GM12875 (cell line): ENCODE measurements around the gene PRKN.
"Not testable (repeated sequence)": the region's sequence is repeated elsewhere in the genome, so short reads cannot be mapped to it uniquely, and the experiment has no call there.

Experiments
- H3K4me3 ChIP-seq: one replicate; pipeline ENCODE4 v1.5.1; 2011; ENCODE audit warnings: low read depth, low read length, control low read depth
- CTCF ChIP-seq: IDR thresholded peaks from 2 replicates; pipeline ENCODE4 v1.5.1; 2011; ENCODE audit warnings: low read depth, mild to moderate bottlenecking, control low read depth, inconsistent platforms, low read length, moderate library complexity, borderline replicate concordance; ENCODE audit not compliant: insufficient read depth

The PRKN gene

GRCh38 chr6:161880056-161880455 is 847.5 kb downstream of the PRKN start:
- H3K4me3 ChIP-seq: no peak overlapping the region
- TF ChIP-seq CTCF: no peak

- TF ChIP-seq CTCF: no peak
- H3K4me3 ChIP-seq: no peak overlapping the region
These were observed 851.3 kb downstream of the PRKN start for GRCh38 chr6:161876231-161876630.

GRCh38 chr6:161870236-161870901 is 857.2 kb downstream of the PRKN start:
- no peak for TF ChIP-seq CTCF

GRCh38 chr6:161869491-161869890 is 858.1 kb downstream of the PRKN start:
- no peak overlapping the region for H3K4me3 ChIP-seq
- TF ChIP-seq CTCF: no peak

More at GRCh38 chr6:161870236-161870901, 857.2 kb downstream of the PRKN start:
- H3K4me3 ChIP-seq: no peak overlapping the region

- H3K4me3 ChIP-seq: no peak overlapping the region
- no peak for TF ChIP-seq CTCF
These were observed 861.0 kb downstream of the PRKN start for GRCh38 chr6:161866570-161866969.

GRCh38 chr6:161861061-161861460 is 866.5 kb downstream of the PRKN start:
- not testable (repeated sequence) for H3K4me3 ChIP-seq

DNA sequence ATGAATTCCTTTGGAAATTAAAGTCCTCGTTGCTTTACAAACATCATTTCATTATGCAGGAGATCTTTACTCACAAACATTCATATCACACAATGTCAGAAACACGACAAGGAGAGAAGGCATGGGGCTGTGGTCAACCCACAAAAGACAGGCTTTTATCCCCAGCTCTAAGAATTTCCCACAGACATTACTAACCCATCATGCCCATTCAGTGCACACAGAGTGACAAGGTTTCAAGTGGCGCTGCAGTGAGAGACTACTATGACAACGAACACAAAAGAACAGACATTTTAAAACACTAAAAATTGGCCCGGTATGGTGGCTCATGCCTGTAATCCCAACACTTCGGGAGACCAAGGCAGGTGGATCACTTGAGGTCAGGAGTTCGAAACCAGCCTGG is 873.9 kb downstream of the PRKN start:
- no peak for TF ChIP-seq CTCF

DNA sequence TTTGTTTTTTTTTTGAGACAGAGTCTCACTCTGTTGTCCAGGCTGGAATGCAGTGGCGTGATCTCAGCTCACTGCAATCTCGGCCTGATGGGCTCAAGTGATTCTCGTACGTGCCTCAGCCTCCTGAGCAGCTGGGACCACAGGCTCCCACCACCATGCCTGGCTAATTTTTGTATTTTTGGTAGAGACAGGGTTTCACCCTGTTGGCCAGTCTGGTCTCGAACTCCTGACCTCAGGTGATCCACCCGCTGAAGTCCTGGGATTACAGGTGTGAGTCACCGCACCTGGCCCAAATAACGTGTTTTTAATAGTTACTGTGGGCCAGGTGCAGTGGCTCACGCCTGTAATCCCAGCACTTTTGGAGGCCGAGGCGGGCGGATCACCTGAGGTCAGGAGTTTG is 876.1 kb downstream of the PRKN start:
- H3K4me3 ChIP-seq: not testable (repeated sequence)

More for the DNA sequence above, 873.9 kb downstream of the PRKN start:
- no peak overlapping the region for H3K4me3 ChIP-seq
